ENCODE data around the gene TRAFD1. TPM values are rescaled to one million over a fixed set of nuclear protein-coding genes. Genes with fewer than 3 reads are reported as not detected.

Gene TRAFD1
- total RNA-seq, 1 experiment from 2014 or later = 23.4 TPM

DNA sequence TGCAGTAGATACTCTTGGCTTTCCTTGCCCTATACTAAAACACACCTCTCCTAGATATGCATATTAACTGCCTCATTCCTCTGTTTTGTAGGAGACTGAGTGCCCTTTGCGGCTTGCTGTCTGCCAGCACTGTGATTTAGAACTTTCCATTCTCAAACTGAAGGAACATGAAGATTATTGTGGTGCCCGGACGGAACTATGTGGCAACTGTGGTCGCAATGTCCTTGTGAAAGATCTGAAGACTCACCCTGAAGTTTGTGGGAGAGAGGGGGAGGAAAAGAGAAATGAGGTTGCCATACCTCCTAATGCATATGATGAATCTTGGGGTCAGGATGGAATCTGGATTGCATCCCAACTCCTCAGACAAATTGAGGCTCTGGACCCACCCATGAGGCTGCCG lies 15.4 kb downstream of the TRAFD1 start:
- no TSS peak for BruUV-seq (replicated peaks)
- no peaks in the 10 kb centered on the region for H3K9me3 Mint-ChIP-seq (ENCODE audit: unreplicated experiment)
- CTCF ChIA-PET = interaction anchor here (0.6 to 0.7 kb wide), 2 partner anchors 28 to 205 kb away, joined by 3 to 4 read pairs; no protein-coding TSS in a partner anchor
- H3K4me1 Mint-ChIP-seq (ENCODE audit: insufficient read depth, unreplicated experiment) = no peaks in the 10 kb centered on the region
- no peaks in the 10 kb centered on the region for H3K27me3 Mint-ChIP-seq (ENCODE audit: insufficient read depth, unreplicated experiment)
- intact Hi-C loops (cut with micrococcal nuclease) = no loop called here
- no peak overlapping the region for H3K27ac Mint-ChIP-seq (ENCODE audit: low read depth, unreplicated experiment)
- DNase-seq (ENCODE audit: unreplicated experiment) = no peak
- peaks cover 92% of the 10 kb centered on the region for H3K36me3 Mint-ChIP-seq (ENCODE audit: insufficient read depth, unreplicated experiment)
- TF ChIP-seq, protein P1, sequence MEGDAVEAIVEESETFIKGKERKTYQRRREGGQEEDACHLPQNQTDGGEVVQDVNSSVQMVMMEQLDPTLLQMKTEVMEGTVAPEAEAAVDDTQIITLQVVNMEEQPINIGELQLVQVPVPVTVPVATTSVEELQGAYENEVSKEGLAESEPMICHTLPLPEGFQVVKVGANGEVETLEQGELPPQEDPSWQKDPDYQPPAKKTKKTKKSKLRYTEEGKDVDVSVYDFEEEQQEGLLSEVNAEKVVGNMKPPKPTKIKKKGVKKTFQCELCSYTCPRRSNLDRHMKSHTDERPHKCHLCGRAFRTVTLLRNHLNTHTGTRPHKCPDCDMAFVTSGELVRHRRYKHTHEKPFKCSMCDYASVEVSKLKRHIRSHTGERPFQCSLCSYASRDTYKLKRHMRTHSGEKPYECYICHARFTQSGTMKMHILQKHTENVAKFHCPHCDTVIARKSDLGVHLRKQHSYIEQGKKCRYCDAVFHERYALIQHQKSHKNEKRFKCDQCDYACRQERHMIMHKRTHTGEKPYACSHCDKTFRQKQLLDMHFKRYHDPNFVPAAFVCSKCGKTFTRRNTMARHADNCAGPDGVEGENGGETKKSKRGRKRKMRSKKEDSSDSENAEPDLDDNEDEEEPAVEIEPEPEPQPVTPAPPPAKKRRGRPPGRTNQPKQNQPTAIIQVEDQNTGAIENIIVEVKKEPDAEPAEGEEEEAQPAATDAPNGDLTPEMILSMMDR (IDR thresholded peaks at IDR 0.05; ENCODE audit: unreplicated experiment) = no peak
- H3K4me3 Mint-ChIP-seq (ENCODE audit: unreplicated experiment) = no peak overlapping the region
- POLR2A ChIA-PET = no interaction called here

DNA sequence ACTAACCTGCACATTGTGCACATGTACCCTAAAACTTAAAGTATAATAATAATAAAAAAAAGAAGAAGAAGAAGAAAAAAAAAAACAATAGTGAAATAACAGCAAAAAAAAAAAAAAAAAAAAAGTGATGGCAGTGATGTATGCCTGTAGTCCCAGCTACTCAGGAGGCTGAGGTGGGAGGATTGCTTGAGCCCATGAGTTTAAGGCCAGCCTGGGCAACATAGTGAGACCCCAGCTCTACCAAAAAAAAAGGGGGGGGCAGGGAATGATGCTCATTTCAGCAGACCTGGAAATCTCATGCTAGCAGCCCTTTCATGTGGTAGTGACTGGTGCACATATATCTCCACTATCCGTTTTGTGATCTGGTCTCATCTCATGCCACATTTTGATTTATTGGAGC lies 20.8 kb downstream of the TRAFD1 start:
- H3K27me3 Mint-ChIP-seq (ENCODE audit: insufficient read depth, unreplicated experiment) = no peaks in the 10 kb centered on the region
- BruUV-seq (replicated peaks) = no TSS peak
- intact Hi-C loops (cut with micrococcal nuclease) = no loop called here
- POLR2A ChIA-PET = interaction anchor here (0.9 kb wide), 1 partner anchor 20 kb away, joined by 3 read pairs; no protein-coding TSS in a partner anchor
- peaks cover 97% of the 10 kb centered on the region for H3K36me3 Mint-ChIP-seq (ENCODE audit: insufficient read depth, unreplicated experiment)
- H3K9me3 Mint-ChIP-seq (ENCODE audit: unreplicated experiment) = no peaks in the 10 kb centered on the region
- DNase-seq (ENCODE audit: unreplicated experiment) = no peak
- H3K27ac Mint-ChIP-seq (ENCODE audit: low read depth, unreplicated experiment) = no peak overlapping the region
- TF ChIP-seq, protein P1 (IDR thresholded peaks at IDR 0.05; ENCODE audit: unreplicated experiment) = no peak
- CTCF ChIA-PET = interaction anchor here (0.5 kb wide), 1 partner anchor 37 kb away, joined by 4 read pairs; no protein-coding TSS in a partner anchor
- no peak overlapping the region for H3K4me3 Mint-ChIP-seq (ENCODE audit: unreplicated experiment)
- peaks cover 6% of the 10 kb centered on the region for H3K4me1 Mint-ChIP-seq (ENCODE audit: insufficient read depth, unreplicated experiment)

GRCh38 chr12:112148031-112148513 lies 22.7 kb downstream of the TRAFD1 start:
- Mint-ChIP-seq H3K4me1 (ENCODE audit: insufficient read depth, unreplicated experiment) (peaks cover 6% of the 10 kb centered on the region), H3K36me3 (ENCODE audit: insufficient read depth, unreplicated experiment) (peaks cover 97% of the 10 kb centered on the region), H3K9me3 (ENCODE audit: unreplicated experiment) (no peaks in the 10 kb centered on the region), H3K27me3 (ENCODE audit: insufficient read depth, unreplicated experiment) (no peaks in the 10 kb centered on the region), H3K27ac (ENCODE audit: low read depth, unreplicated experiment) (no peak overlapping the region), H3K4me3 (ENCODE audit: unreplicated experiment) (no peak overlapping the region)
- BruUV-seq (replicated peaks) = no TSS peak
- DNase-seq (ENCODE audit: unreplicated experiment) = peak; percentile 75
- intact Hi-C loops (cut with micrococcal nuclease) = no loop called here
- ChIA-PET CTCF (no interaction called here), POLR2A (interaction anchor here (0.7 to 1.4 kb wide), 2 partner anchors 23 to 39 kb away, joined by 3 to 7 read pairs; partner anchors contain the start of gene TRAFD1)
- TF ChIP-seq, protein P1 (IDR thresholded peaks at IDR 0.05; ENCODE audit: unreplicated experiment) = no peak

GRCh38 chr12:112149596-112149995 lies 24.2 kb downstream of the TRAFD1 start:
- Mint-ChIP-seq H3K4me1 (ENCODE audit: insufficient read depth, unreplicated experiment) (peaks cover 6% of the 10 kb centered on the region), H3K9me3 (ENCODE audit: unreplicated experiment) (no peaks in the 10 kb centered on the region), H3K36me3 (ENCODE audit: insufficient read depth, unreplicated experiment) (peaks cover 93% of the 10 kb centered on the region), H3K27me3 (ENCODE audit: insufficient read depth, unreplicated experiment) (no peaks in the 10 kb centered on the region), H3K4me3 (ENCODE audit: unreplicated experiment) (no peak overlapping the region), H3K27ac (ENCODE audit: low read depth, unreplicated experiment) (no peak overlapping the region)
- intact Hi-C loops (cut with micrococcal nuclease) = no loop called here
- no peak for DNase-seq (ENCODE audit: unreplicated experiment)
- ChIA-PET CTCF (no interaction called here), POLR2A (interaction anchor here (0.8 kb wide), 1 partner anchor 25 kb away, joined by 3 read pairs; the partner anchor contains the start of gene TRAFD1)
- BruUV-seq (replicated peaks) = no TSS peak
- TF ChIP-seq, protein P1 (IDR thresholded peaks at IDR 0.05; ENCODE audit: unreplicated experiment) = no peak
